Peyer's patch (tissue), 4 donors: Measurements from ENCODE around the gene TSPAN14. TPM values are rescaled to one million over a fixed set of nuclear protein-coding genes. Genes with fewer than 3 reads are reported as not detected.

ENCODE experiments used
- DNase-seq, 3 donors: peaks; one replicate each; pipeline ENCODE4 v3.0.0-alpha.2; 2017 to 2019
- H3K27ac ChIP-seq, 4 donors: fragments of 200-600 bp; sonication (generic); one replicate each; pipeline ENCODE4 v1.5.1; 2016 to 2019
- H3K27me3 ChIP-seq, 2 donors: fragments of 200-600 bp; sonication (generic); one replicate each; pipeline ENCODE4 v1.5.1; 2019
- H3K36me3 ChIP-seq, 3 donors: fragments of 200-600 bp; sonication (generic); one replicate each; pipeline ENCODE4 v1.5.1; 2016 to 2019
- H3K4me1 ChIP-seq, 4 donors: fragments of 200-600 bp; sonication (generic); one replicate each; pipeline ENCODE4 v1.5.1; 2016 to 2019
- H3K4me3 ChIP-seq, 4 donors: fragments of 200-600 bp; sonication (generic); 1 replicate in 3 of 4; 2 replicates in 1 of 4; pipeline ENCODE4 v1.5.1; 2016 to 2019; ENCODE audit warnings: mild to moderate bottlenecking in 1 of 4
- H3K9me3 ChIP-seq, 4 donors: fragments of 200-600 bp; sonication (generic); one replicate each; pipeline ENCODE4 v1.5.1; 2016 to 2019; ENCODE audit warnings: mild to moderate bottlenecking in 1 of 4
- CTCF ChIP-seq, 6 experiments: fragments of 450-650 bp in 4 of 6; fragments of 200-600 bp in 2 of 6; sonication (generic) in 1 of 6; IDR thresholded peaks; one replicate each; pipeline ENCODE4 v1.5.1; 2017 to 2019; ENCODE audit warnings: antibody characterized with exemption in 6 of 6, mild to moderate bottlenecking in 3 of 6, moderate library complexity in 1 of 6
- POLR2A ChIP-seq, 2 donors: fragments of 450-650 bp; IDR thresholded peaks; one replicate each; pipeline ENCODE4 v1.5.1; 2017; ENCODE audit warnings: antibody characterized with exemption in 2 of 2, mild to moderate bottlenecking in 2 of 2, moderate library complexity in 2 of 2
- total RNA-seq, 4 donors: library from RNA; depleted of rRNA; stranded (reverse); fragments of >200 nt; gene quantifications; one replicate each; pipeline ENCODE4 v1.1.0, GENCODE V29; 2016

The TSPAN14 gene
- total RNA-seq, 4 donors from 2014 or later = 51.2 to 72.0 (median 68.0) TPM

DNA sequence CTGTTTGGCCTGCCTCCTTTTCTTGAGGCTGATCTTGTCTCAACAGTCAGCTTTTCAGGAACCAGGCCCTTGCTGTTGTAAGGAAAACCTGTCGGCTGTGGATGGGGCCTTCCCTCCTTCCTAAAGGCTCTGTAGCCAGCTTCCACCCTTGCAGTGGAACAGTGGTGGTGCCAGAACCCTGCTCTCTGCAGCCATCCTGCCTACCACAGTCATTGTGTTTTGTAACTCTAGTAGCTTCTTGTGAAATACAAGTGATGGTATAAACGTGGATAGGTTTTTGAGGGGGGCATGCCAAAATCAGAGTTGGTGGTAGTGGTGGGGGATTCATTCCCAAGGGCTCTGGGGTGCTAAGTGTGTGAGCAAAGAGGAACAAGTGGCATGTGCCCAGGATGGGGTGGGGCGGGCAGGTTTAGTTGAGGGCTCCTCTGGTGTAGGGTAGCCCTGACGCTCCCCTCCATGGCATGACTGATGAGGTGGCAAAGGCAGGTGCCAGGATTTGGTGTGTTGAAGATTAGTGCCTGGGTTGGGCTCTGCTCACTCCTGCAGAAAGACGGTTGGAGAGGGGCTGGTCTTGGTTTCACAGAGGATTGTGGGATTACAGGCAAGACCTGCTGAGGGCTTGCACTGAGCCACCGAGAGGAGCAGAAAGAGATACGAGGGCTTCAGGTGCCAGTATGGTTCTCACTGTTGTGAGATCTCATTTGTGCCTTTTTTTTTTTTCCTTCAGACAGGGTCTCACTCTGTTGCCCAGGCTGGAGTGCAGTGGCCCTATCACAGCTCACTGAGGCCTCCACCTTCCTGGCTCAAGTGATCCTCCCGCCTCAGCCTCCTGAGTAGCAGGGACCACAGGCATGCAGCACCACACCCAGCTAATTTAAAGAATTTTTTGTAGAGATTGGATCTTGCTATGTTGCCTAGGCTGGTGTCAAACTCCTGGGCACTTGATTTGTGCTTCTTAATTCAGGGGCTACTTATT, 7.4 kb downstream of the TSPAN14 start:
- H3K27ac ChIP-seq = peak overlapping the region; percentile 52 to 81 (median 72)
- H3K36me3 ChIP-seq = no peaks in the 10 kb centered on the region
- peaks cover 21 to 96% (median 63%) of the 10 kb centered on the region in 4 donors for H3K4me1 ChIP-seq
- no peaks in the 10 kb centered on the region for H3K27me3 ChIP-seq
- TF ChIP-seq POLR2A (IDR thresholded peaks at IDR 0.05) (no peak), CTCF (IDR thresholded peaks at IDR 0.05) (no peak)
- no peaks in the 10 kb centered on the region for H3K9me3 ChIP-seq
- peak in 1 of 3 donors; percentile 51 for DNase-seq
- H3K4me3 ChIP-seq = no peak overlapping the region

DNA sequence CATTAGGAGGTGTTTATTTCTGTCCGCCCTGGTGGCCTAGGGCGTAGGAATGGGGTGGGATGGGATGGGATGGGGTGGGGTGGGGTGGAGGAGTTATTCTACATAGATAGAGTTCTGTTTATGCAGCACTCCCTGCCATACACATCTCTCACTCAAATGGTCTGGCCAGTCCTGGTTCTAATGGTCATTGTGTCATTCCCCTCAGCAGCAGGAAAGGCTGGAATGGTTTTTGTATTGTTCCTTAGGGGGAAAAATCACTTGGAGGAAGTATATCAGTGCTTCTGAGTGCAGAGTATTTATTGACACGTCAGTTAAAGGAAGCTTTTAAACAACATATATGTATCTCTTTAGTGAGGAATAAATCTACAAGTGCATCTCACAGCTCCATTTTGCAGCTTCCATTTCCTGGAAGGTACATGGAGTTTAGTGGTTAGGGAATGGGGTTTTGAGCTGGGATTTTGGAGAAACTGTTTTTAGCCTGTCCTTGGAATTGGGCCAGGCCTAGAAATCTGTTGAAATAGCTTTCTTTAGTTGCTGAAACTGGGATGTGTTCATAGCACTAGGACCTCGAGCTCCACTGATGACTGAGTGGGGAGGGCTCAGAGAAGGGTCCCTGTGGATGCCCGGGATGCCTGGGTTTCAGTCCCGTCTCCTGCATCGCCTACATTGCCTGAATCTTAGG, 8.3 kb downstream of the TSPAN14 start:
- H3K27me3 ChIP-seq = no peaks in the 10 kb centered on the region
- H3K4me1 ChIP-seq = peaks cover 21 to 96% (median 66%) of the 10 kb centered on the region in 4 donors
- H3K36me3 ChIP-seq = no peaks in the 10 kb centered on the region
- no peaks in the 10 kb centered on the region for H3K9me3 ChIP-seq
- peak in 1 of 3 donors; percentile 46 for DNase-seq
- no peak for TF ChIP-seq CTCF (IDR thresholded peaks at IDR 0.05)
- TF ChIP-seq POLR2A (IDR thresholded peaks at IDR 0.05) = no peak
- H3K4me3 ChIP-seq = no peak overlapping the region
- H3K27ac ChIP-seq = peak overlapping the region; percentile 66 to 81 (median 79)

DNA sequence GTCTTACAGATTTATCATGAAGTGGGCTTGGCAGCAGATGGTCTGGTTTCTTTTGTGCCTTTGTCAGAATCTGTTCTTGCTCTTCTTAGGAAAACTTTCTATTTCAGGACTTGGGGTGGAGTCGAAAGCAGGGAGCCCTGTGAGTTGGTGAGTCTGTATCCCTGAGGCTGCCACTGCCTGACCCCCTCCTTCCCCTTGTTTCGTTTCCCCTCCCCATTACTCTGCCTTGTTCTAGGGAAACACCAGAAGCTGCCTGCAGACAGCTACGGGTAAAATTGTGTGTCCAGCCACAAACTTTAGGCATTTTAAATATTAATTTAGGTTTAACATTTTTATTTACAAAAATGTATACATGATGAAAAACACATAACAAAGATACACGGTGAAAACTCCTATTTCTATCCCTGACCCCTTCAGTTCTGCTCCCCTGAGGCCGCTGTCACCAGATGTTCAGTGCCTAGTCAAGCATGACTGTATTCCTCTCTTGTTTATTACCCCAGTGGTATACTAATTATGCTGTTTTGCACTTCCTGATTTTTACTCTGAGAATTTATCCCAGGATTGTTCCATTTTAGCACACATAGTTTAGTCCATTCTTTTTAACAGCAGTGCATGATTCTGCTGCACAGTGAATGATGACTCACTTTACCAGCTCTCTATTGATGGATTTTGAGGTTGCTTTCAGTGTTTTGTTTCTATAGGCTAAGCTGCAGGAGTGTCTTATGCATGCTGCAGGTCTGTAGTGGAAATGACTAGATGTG, 9.1 kb downstream of the TSPAN14 start:
- H3K9me3 ChIP-seq = no peaks in the 10 kb centered on the region
- H3K36me3 ChIP-seq = no peaks in the 10 kb centered on the region
- peaks cover 21 to 96% (median 68%) of the 10 kb centered on the region in 4 donors for H3K4me1 ChIP-seq
- H3K27ac ChIP-seq = peak overlapping the region; percentile 66 to 81 (median 79)
- TF ChIP-seq CTCF (IDR thresholded peaks at IDR 0.05) (no peak), POLR2A (IDR thresholded peaks at IDR 0.05) (no peak)
- H3K27me3 ChIP-seq = no peaks in the 10 kb centered on the region
- peak in 2 of 3 donors; percentile 63 to 65 for DNase-seq
- H3K4me3 ChIP-seq = no peak overlapping the region

DNA sequence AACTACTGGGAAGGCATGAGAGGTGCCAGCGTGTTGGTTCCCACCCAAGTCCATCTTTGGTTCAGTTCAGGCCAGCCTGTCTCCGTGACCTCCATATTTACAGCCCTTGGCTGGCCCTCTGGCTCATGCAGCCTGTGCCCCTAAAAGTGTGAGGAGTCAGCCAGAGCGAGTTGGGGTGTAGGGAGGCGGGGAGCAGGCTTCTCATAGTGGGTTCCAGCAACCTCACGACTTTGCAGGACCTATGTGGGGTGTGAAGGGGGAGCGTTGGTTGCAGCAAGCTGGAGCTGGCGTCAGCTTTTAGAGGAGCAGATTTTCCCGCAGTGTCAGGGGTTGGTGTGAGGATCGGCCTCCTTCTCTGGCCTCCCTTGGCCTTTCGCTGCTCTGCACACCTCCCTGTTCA, 9.8 kb downstream of the TSPAN14 start:
- Histone ChIP-seq H3K4me1 (peaks cover 15 to 97% (median 61%) of the 10 kb centered on the region in 4 donors), H3K36me3 (no peaks in the 10 kb centered on the region), H3K9me3 (no peaks in the 10 kb centered on the region), H3K27ac (peak overlapping the region; percentile 73 to 81 (median 79)), H3K27me3 (no peaks in the 10 kb centered on the region), H3K4me3 (no peak overlapping the region)
- peak in 1 of 3 donors; percentile 45 for DNase-seq
- no peak for TF ChIP-seq CTCF (IDR thresholded peaks at IDR 0.05)
- TF ChIP-seq POLR2A (IDR thresholded peaks at IDR 0.05) = no peak
